ENCODE results near the gene SIGLEC6. TPM values are rescaled to one million over a fixed set of nuclear protein-coding genes. Genes with fewer than 3 reads are reported as not detected.

Gene SIGLEC6
- total RNA-seq, 4 donors from 2014 or later, result 0.18 to 0.46 TPM; not detected in 2

GRCh38 chr19:51469162-51469561 lies 62.3 kb downstream of the SIGLEC6 start:
- Histone ChIP-seq H3K4me1 (no peaks in the 10 kb centered on the region), H3K4me3 (no peak overlapping the region), H3K36me3 (no peaks in the 10 kb centered on the region), H3K27ac (no peak overlapping the region), H3K9me3 (no peaks in the 10 kb centered on the region), H3K27me3 (no peaks in the 10 kb centered on the region)
- no peak for TF ChIP-seq CTCF (IDR thresholded peaks at IDR 0.05 in 4 of 5, conservative IDR thresholded peaks at IDR 0.05 in 1 of 5)
- no peak for TF ChIP-seq POLR2A (IDR thresholded peaks at IDR 0.05)
- DNase-seq, result no peak
- in situ Hi-C loops (cut with MboI; ENCODE audit: low sequenced_read_pairs in 4 of 4) (loop anchor here in 2 of 4 donors (25.0 kb wide), 1 partner anchor 193 kb away; no protein-coding TSS in a partner anchor), intact Hi-C loops (cut with DNase I; ENCODE audit: low total_unique reads) (no loop called here)
- ATAC-seq, result no peak

GRCh38 chr19:51468545-51468920 lies 62.9 kb downstream of the SIGLEC6 start:
- H3K27ac ChIP-seq, result no peak overlapping the region
- no peaks in the 10 kb centered on the region for H3K27me3 ChIP-seq
- no peaks in the 10 kb centered on the region for H3K36me3 ChIP-seq
- intact Hi-C loops (cut with DNase I; ENCODE audit: low total_unique reads), result no loop called here
- DNase-seq (no peak), ATAC-seq (no peak)
- in situ Hi-C loops (cut with MboI; ENCODE audit: low sequenced_read_pairs in 4 of 4), result loop anchor here in 2 of 4 donors (25.0 kb wide), 1 partner anchor 194 kb away; no protein-coding TSS in a partner anchor
- no peak overlapping the region for H3K4me3 ChIP-seq
- TF ChIP-seq CTCF (IDR thresholded peaks at IDR 0.05 in 4 of 5, conservative IDR thresholded peaks at IDR 0.05 in 1 of 5), result no peak
- no peaks in the 10 kb centered on the region for H3K4me1 ChIP-seq
- no peaks in the 10 kb centered on the region for H3K9me3 ChIP-seq

- Histone ChIP-seq H3K27ac (no peak overlapping the region), H3K27me3 (peaks cover 0 to 2% (median 0%) of the 10 kb centered on the region in 3 donors), H3K4me1 (no peaks in the 10 kb centered on the region), H3K4me3 (no peak overlapping the region), H3K9me3 (no peaks in the 10 kb centered on the region), H3K36me3 (no peaks in the 10 kb centered on the region)
- TF ChIP-seq POLR2A (IDR thresholded peaks at IDR 0.05) (no peak), CTCF (IDR thresholded peaks at IDR 0.05 in 4 of 5, conservative IDR thresholded peaks at IDR 0.05 in 1 of 5) (no peak)
- intact Hi-C loops (cut with DNase I; ENCODE audit: low total_unique reads), result no loop called here
- DNase-seq (no peak), ATAC-seq (no peak)
- in situ Hi-C loops (cut with MboI; ENCODE audit: low sequenced_read_pairs in 4 of 4), result loop anchor here in 2 of 4 donors (25.0 kb wide), 1 partner anchor 194 kb away; no protein-coding TSS in a partner anchor
These were observed 63.5 kb downstream of the SIGLEC6 start for GRCh38 chr19:51467864-51468544.

Other genes with a start within 250 kb of the SIGLEC6 start
- not detected for gene IGLON5, start 220.0 kb downstream of the SIGLEC6 start, total RNA-seq
- gene VSIG10L, start 189.5 kb downstream of the SIGLEC6 start, total RNA-seq, result under 1 TPM; 0.20 to 0.75 (median 0.34) TPM
- gene ETFB, start 165.3 kb downstream of the SIGLEC6 start, total RNA-seq, result 100 to 1,000 TPM; 118 to 164 (median 141) TPM
- gene CLDND2, start 162.7 kb downstream of the SIGLEC6 start, total RNA-seq, result not detected
- gene NKG7, start 159.0 kb downstream of the SIGLEC6 start, total RNA-seq, result 1 to 10 TPM in 1 of 4 donors, under 1 TPM in 1, not detected in 2; 0.73 to 1.2 TPM
- gene LIM2, start 143.7 kb downstream of the SIGLEC6 start, total RNA-seq, result not detected
- not detected for gene C19orf84, start 141.1 kb downstream of the SIGLEC6 start, total RNA-seq
- gene SIGLEC10, start 114.0 kb downstream of the SIGLEC6 start, total RNA-seq, result 1 to 10 TPM in 1 of 4 donors, under 1 TPM in 2, not detected in 1; 0.87 to 1.3 (median 0.98) TPM
- under 1 TPM in 1 of 4 donors, not detected in 3; 0.13 TPM for gene SIGLEC8, start 73.2 kb downstream of the SIGLEC6 start, total RNA-seq
- not detected for gene CEACAM18, start 53.1 kb downstream of the SIGLEC6 start, total RNA-seq
- gene SIGLEC12, start 29.9 kb downstream of the SIGLEC6 start, total RNA-seq, result not detected
- 1 to 10 TPM; 2.1 to 5.0 (median 2.6) TPM for gene ZNF175, start 39.6 kb upstream of the SIGLEC6 start, total RNA-seq
- 1 to 10 TPM in 1 of 4 donors, under 1 TPM in 1, not detected in 2; 0.18 to 1.0 TPM for gene SIGLEC5, start 98.7 kb upstream of the SIGLEC6 start, total RNA-seq
- gene SIGLEC14, start 115.2 kb upstream of the SIGLEC6 start, total RNA-seq, result 1 to 10 TPM in 1 of 4 donors, under 1 TPM in 2, not detected in 1; 0.83 to 2.2 (median 0.98) TPM
- under 1 TPM in 3 of 4 donors, not detected in 1; 0.64 to 0.94 (median 0.71) TPM for gene SPACA6, start 161.7 kb upstream of the SIGLEC6 start, total RNA-seq
- gene HAS1, start 192.3 kb upstream of the SIGLEC6 start, total RNA-seq, result under 1 TPM in 1 of 4 donors, not detected in 3; 0.18 TPM
- 1 to 10 TPM in 3 of 4 donors, not detected in 1; 3.0 to 6.1 (median 6.0) TPM for gene FPR1, start 220.2 kb upstream of the SIGLEC6 start, total RNA-seq
- under 1 TPM in 2 of 4 donors, not detected in 2; 0.26 to 1.00 TPM for gene FPR2, start 229.5 kb upstream of the SIGLEC6 start, total RNA-seq